GM19193 (cell line): ENCODE results near the gene MSI2.

Experiments used
- POLR2A ChIP-seq: IDR thresholded peaks from 4 replicates; pipeline ENCODE4 v1.6.1; 2011; ENCODE audit not compliant: insufficient read depth, insufficient read length; ENCODE audit errors: extremely low read depth

Gene MSI2

GRCh38 chr17:57240648-57241047, 15.7 kb upstream of the MSI2 start:
- no peak for TF ChIP-seq POLR2A

DNA sequence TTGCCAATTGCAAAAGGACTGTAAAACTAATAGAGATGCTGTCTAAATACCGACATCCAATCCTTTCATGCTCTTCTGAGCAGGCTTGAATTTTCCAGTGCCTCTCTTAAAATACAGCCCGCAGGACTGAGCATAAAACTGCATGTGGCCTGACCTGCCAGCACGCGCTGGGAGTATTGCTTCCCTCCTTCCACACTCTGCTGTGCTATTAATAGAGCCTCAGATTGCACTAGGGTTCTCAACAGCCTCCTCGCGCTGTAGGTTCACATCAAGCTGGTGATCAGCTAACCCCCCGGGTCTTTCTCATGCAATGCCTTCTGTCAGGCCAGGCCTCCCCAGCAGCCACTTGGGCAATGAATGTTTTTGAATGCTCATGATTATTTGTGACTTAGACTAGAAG, 14.2 kb upstream of the MSI2 start:
- no peak for TF ChIP-seq POLR2A

GRCh38 chr17:57243171-57243622, 13.1 kb upstream of the MSI2 start:
- TF ChIP-seq POLR2A, result no peak

- TF ChIP-seq POLR2A, result no peak
Observed at GRCh38 chr17:57245786-57246185, 10.5 kb upstream of the MSI2 start.

- no peak for TF ChIP-seq POLR2A
Observed at GRCh38 chr17:57246257-57246656, 10.1 kb upstream of the MSI2 start.

DNA sequence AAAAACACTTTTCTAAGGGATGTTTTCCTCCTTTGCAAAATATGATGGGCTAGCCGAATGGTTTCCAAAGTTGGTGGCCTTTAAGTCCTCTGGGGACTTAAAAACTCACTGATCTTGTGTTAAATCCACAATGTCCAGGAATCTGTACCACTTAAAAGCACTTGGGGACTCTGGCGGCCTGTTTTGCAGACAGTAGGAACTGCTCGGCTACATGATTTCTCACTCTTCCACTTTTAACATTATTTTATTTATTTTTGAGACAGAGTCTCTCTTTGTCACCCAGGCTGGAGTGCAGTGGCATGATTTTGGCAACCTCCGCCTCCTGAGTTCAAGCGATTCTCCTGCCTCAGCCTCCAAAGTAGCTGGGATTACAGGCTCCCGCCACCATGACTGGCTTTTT, 9.1 kb upstream of the MSI2 start:
- TF ChIP-seq POLR2A, result no peak

DNA sequence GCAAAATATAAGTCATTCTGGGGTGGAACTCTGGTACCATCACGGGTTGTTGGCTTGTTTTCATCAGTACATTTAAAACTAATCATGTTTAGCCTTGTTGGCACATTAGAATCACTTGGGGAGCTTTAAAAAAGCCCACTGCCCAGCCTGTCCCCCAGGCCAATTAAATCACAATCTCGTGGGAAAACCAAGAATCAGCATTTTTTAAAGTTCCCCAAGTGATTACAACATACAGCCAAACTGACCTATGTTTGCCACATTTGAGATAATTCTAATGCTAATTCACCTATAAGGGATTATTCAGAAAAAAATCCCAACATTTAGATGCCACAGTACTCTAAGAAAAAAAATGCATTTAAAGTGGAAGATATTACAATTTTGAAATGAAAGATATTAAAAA, 8.4 kb upstream of the MSI2 start:
- TF ChIP-seq POLR2A, result no peak

DNA sequence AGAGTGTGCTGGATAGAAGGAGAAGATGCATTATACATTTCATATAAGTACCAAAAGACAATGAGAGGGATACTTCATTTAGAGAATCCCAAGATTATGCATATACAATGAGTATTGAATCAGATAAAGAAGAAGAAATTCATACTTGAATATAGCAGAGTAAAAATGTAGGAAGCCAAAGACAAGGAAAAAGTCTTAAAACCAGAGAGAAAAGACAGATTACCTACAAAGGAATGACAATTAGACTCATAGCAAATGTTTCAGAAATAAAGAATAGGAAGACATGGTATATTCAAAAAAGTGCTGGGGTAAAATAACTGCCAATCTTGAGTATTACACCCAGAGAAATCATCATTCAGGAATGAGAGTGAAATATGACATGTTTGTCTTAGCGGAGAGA, 6.8 kb upstream of the MSI2 start:
- no peak for TF ChIP-seq POLR2A

- no peak for TF ChIP-seq POLR2A
Observed at GRCh38 chr17:57251211-57251787, 5.0 kb upstream of the MSI2 start.

DNA sequence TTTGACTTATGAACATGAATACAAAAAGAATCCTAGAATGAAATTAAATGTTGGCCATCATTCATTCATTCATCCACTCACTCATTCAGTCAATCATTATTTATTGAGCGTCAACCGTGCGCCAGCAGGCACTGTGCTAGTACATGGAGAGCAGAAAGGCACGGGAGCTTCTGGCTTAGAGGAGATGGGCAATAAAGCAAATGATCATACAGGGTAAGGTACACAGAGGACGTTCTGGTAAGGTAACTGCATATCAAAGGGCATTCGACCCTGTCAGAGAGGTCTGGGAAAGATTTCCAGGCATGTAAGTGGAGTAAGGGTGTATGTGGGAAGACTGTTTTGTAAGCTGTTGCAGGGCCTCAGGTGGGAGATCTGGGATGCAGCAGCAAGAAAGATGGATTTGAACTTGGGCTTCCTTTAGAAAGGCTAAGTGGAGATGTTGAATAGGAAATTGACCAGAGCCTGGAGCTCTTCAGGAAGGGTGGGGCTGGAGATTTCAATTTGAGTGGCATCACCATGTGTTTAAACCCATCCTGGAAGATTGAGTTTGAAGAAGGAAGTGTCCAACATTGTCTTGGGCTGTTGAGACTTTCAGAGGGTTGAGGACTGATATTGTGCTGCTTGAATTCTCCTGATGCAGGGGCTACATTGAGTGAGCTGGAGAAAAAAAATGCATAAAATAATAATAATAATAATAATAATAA, 2.8 kb upstream of the MSI2 start:
- no peak for TF ChIP-seq POLR2A

DNA sequence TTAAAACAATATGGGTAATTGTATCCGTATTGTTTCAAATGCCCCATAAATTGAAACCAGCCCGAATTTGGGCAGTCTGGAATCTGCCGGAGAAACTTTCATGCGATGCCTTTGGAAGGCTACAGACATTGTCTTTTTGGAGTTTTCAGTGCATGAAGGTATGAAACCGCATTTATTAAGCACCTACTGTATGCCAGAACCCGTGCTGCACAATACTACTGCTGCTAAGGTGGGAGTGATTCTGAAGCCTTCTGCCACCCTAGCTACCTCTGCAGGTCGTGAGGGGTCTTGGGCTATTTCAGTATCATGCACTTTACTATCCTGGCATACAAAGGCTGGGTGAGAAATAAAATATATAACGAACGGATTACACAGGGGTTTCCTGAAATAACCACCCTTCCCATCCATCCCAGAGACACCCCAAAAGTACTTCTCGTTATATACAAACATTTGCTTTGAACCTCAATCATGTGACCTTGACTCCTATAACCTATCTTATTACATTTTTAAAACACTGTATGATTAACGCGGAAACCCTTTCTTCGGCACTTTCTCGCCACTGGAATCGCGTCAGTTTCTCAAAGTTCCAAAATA, 1.0 kb upstream of the MSI2 start:
- TF ChIP-seq POLR2A, result no peak

- no peak for TF ChIP-seq POLR2A
Observed at GRCh38 chr17:57256708-57257112, 387 bp downstream of the MSI2 start.

GRCh38 chr17:57257195-57257894, 1.0 kb downstream of the MSI2 start:
- TF ChIP-seq POLR2A, result no peak

- no peak for TF ChIP-seq POLR2A
Observed at GRCh38 chr17:57257895-57258851, 1.9 kb downstream of the MSI2 start.

GRCh38 chr17:57259306-57259705, 3.0 kb downstream of the MSI2 start:
- no peak for TF ChIP-seq POLR2A

- no peak for TF ChIP-seq POLR2A
Observed at GRCh38 chr17:57259817-57260216, 3.5 kb downstream of the MSI2 start.
